AG09319 (cell line): ENCODE data around the gene CNRIP1.

Experiments
- DNase-seq: peaks from one replicate; pipeline ENCODE4 v3.0.0-alpha.2; 2010; ENCODE audit warnings: low read depth; ENCODE audit errors: extremely low read depth
- CTCF ChIP-seq: IDR thresholded peaks from 2 replicates; pipeline ENCODE4 v1.5.1; 2011; ENCODE audit warnings: low read depth, mild to moderate bottlenecking, inconsistent platforms, low read length, moderate library complexity

Gene CNRIP1

DNA sequence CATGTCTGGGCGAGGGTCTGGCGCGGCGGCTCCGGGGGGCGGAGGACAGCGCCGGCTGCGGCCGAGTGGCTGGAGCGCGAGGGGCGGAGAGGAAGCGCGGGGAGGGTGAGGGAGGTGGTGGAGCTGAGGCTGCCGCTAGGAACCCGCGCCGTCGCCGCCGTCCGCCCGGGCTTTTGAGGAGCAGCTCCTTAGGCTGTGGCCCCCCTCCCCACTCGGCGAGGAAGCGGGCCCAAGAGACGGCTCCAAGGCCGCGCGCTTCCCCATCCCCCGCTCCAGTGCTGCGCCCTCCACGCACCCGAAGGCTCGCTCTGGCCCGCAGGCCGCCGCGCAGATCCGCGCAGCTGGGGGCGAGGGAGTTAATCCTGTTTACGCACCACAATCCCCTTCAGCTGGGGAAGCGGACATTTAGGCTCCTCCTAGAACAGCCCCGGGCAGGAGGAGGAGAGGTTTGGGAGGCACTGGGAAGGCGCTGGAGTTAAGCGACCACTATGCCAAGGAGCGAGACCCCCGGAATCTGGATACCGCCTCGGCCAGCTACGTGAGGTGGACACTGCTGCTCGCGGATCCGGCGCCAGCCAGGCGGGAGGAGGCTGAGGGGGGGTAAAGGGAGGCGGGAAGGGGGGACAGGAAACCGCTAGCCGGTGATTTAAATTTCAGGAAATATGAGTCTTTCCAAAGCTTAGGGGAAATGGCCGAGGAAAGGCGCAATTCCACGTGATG, at the start of gene CNRIP1:
CNRIP1 (minus strand) TSS at position 552 of the 720 bp plus-strand sequence; CDS start at position 3, 549 bp downstream.
- peak; percentile 60 for DNase-seq
- no peak for TF ChIP-seq CTCF

GRCh38 chr2:68369337-68369734, 49.6 kb upstream of the CNRIP1 start:
- TF ChIP-seq CTCF = no peak

DNA sequence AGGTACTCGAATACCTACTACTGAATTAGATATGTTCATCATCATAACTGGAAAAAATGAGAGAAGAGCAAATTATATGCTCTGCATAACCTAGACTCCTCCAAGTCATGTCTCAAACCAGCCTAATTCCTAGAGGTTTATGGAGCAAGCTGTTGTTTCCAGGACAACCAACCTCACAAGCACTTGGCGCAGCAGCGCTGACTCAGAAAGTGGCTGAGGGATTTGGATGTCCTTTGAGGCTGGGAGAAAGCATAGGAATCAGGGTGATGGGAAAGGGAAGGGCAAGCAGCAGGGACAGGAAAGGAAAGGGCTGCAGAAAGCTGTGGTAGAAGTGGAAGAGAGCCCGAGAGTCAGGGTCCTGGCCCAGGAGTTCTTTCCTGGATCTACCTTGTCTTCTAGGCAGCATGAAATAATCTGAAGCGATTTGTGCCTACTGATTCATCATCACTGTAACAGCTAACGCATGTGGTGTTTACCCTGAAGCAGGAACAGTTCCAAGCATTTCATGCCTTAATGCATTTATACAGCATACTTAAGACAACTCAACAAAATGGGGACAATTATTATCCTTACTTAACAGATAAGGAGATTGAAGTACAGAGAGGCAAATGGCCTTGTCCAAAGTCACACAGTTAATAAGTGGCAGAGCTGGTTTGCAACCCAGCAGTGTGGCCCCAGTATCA, 49.0 kb upstream of the CNRIP1 start:
- DNase-seq = peak; percentile 20
- no peak for TF ChIP-seq CTCF

More at GRCh38 chr2:68369337-68369734, 49.6 kb upstream of the CNRIP1 start:
- no peak for DNase-seq

DNA sequence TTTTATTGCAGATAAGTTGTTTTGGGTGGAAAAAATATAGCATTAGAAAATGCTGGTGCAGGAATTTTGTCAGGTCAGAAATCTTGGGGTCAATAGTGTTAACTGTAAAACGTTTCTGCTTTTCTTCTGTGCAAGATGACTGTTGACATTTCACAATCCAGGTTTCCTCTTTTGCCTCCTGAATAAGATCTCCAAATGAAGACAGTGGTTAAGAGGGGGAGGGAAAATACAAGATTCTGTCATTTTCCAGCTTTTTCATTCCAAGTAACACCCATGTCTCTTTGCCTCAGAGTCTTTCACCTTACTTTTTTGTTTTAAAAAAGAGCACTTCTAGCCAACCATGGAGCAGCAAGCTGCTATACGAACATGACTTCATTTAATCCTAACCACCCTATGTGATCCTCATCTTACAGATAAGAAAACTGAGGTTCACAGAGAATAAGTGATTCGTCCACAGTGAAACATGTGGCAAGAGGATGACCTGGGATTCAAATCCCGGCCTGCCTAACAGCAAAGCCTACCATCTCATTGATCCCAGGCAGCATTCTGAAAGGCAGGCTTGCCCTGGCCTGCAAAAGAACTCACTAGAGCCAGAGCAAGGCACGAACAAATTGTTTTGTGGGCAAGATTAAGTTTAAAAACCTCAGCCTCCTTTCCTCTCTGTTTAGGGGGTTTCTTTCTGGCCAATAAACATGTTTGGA, 48.4 kb upstream of the CNRIP1 start:
- no peak for DNase-seq
- TF ChIP-seq CTCF = no peak

- no peak for TF ChIP-seq CTCF
- DNase-seq = no peak
Measured at GRCh38 chr2:68366083-68366560, 46.4 kb upstream of the CNRIP1 start.

GRCh38 chr2:68365087-68365486, 45.3 kb upstream of the CNRIP1 start, which contains the start of gene PLEK:
TSS of gene PLEK (plus strand) at chr2:68365282. CDS start at chr2:68365352, 70 bp downstream.
- DNase-seq = no peak
- TF ChIP-seq CTCF = no peak

DNA sequence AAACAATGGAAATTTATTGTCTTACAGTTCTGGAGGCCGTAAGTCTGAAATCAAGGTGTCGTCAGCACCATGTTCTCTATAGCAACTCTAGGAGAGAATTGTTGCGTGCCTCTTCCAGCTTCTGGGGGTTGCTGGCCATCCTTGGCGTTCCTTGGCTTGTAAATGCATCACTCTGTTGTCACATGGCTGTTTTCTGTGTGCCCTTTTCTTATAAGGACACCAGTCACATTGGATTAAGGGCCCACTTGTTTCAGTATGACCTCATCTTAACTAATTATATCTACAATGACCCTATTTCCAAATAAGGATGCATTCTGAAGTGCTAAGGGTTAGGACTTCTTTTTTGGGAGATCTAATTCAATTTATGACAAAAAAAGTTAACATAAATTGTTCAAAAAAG, 44.0 kb upstream of the CNRIP1 start:
- TF ChIP-seq CTCF = no peak
- no peak for DNase-seq
